K562 (cell line): ENCODE results near the gene UBE2D2. TPM values are rescaled to one million over a fixed set of nuclear protein-coding genes. Genes with fewer than 3 reads are reported as not detected.

Experiments
- ATAC-seq: fragments of 200-7000 bp; cut with Tn5 transposase; 3 replicates; pipeline ENCODE4 v1.9.1; 2020; ENCODE audit warnings: moderate library complexity
- BruUV-seq: library from RNA; stranded (reverse); fragments of 400-500 nt; replicated peaks from 2 replicates; lab custom pipeline; 2021; lab: Mats Ljungman, UMichigan
- CTCF ChIA-PET: fragments of 300-600 bp; formaldehyde crosslinking; extraction: SDS; loops from one replicate; lab custom pipeline; 2021; ENCODE audit warnings: low intra/inter-chr PET ratio; lab: Yijun Ruan, JAX
- POLR2A ChIA-PET: fragments of 300-600, 350-650 bp; sonication (Branson Sonifier 250); formaldehyde crosslinking; extraction: SDS; loops from one replicate; lab custom pipeline; 2021; ENCODE audit warnings: antibody characterized with exemption, inconsistent platforms; lab: Yijun Ruan, JAX
- DNase-seq, 4 experiments: peaks; one replicate each; pipeline versions ENCODE4 v3.0.0 to v3.0.0-alpha.2; 2011 to 2018; ENCODE audit warnings: low spot score in 3 of 4, mixed read lengths in 3 of 4; ENCODE audit errors: extremely low read depth in 1 of 4
- FAIRE-seq: peaks from 2 replicates; lab custom pipeline; 2011; peaks lifted over from hg19 to GRCh38; lab: Jason Lieb, UNC
- H2AFZ ChIP-seq: 2 replicates; pipeline ENCODE4 v1.6.0; 2011; ENCODE audit warnings: low read depth, low read length, control low read depth, inconsistent platforms
- H3K27ac ChIP-seq: fragments of 200-600 bp; 3 replicates; pipeline ENCODE4 v1.8.0; 2011; ENCODE audit warnings: low read depth, mild to moderate bottlenecking, control low read depth, inconsistent platforms, low read length, moderate library complexity, mixed read lengths; ENCODE audit errors: extremely low read depth
- H3K27me3 ChIP-seq, 2 experiments: fragments of 300-600 bp in 1 of 2; 2 replicates in 1 of 2; 3 replicates in 1 of 2; pipeline versions ENCODE4 v1.6.0 to v1.8.0; 2011; ENCODE audit warnings: inconsistent platforms in 2 of 2, low read length in 2 of 2, mild to moderate bottlenecking in 1 of 2, mixed read lengths in 1 of 2, moderate library complexity in 1 of 2; ENCODE audit not compliant: control insufficient read depth in 2 of 2, insufficient read depth in 2 of 2
- H3K36me3 ChIP-seq: fragments of 300-600 bp; 3 replicates; pipeline ENCODE4 v1.8.0; 2011; ENCODE audit warnings: mild to moderate bottlenecking, low read length, inconsistent platforms; ENCODE audit not compliant: control insufficient read depth, insufficient read depth
- H3K4me1 ChIP-seq, 2 experiments: fragments of 200-600 bp in 1 of 2; replicated peaks in 1 of 2; 2 replicates in 1 of 2; 3 replicates in 1 of 2; pipeline versions ENCODE4 v1.5.1 to v1.8.0; 2011; ENCODE audit warnings: inconsistent platforms in 2 of 2, low read length in 2 of 2, mild to moderate bottlenecking in 1 of 2, mixed read lengths in 1 of 2, moderate library complexity in 1 of 2; ENCODE audit not compliant: control insufficient read depth in 2 of 2, insufficient read depth in 2 of 2
- H3K4me2 ChIP-seq: 2 replicates; pipeline ENCODE4 v1.6.1; 2011; ENCODE audit warnings: low read length, control low read depth, inconsistent platforms, mixed read lengths; ENCODE audit not compliant: insufficient read depth
- H3K4me3 ChIP-seq: fragments of 200-600 bp; sonication (generic), shearing (Covaris generic); 2 replicates; pipeline ENCODE4 v1.5.1; 2016; ENCODE audit warnings: control low read depth, inconsistent platforms
- H3K79me2 ChIP-seq: fragments of 200-600 bp; 3 replicates; pipeline ENCODE4 v1.8.0; 2011; ENCODE audit warnings: low read length, inconsistent platforms; ENCODE audit not compliant: control insufficient read depth, insufficient read depth
- H3K9ac ChIP-seq, 2 experiments: 2 replicates each; pipeline versions ENCODE4 v1.6.0 to v1.6.1; 2011; ENCODE audit warnings: low read depth in 2 of 2, low read length in 2 of 2, control low read depth in 1 of 2, inconsistent platforms in 1 of 2, mild to moderate bottlenecking in 1 of 2, mixed read lengths in 1 of 2; ENCODE audit not compliant: insufficient read depth in 1 of 2
- H3K9me1 ChIP-seq: one replicate; pipeline ENCODE4 v1.6.0; 2011; ENCODE audit warnings: inconsistent platforms, mild to moderate bottlenecking, low read length, moderate library complexity; ENCODE audit not compliant: control insufficient read depth, insufficient read depth
- H3K9me3 ChIP-seq: replicated peaks from 2 replicates; pipeline ENCODE4 v1.5.1; 2011; ENCODE audit warnings: low read depth, low read length, inconsistent platforms; ENCODE audit not compliant: control insufficient read depth, insufficient read depth
- H4K20me1 ChIP-seq: replicated peaks from 2 replicates; pipeline ENCODE4 v1.6.1; 2011; ENCODE audit warnings: low read length, inconsistent platforms, mixed read lengths; ENCODE audit not compliant: control insufficient read depth, insufficient read depth
- BRD9 ChIP-seq: fragments of 450-650 bp; IDR thresholded peaks from 2 replicates; pipeline ENCODE4 v1.6.1; 2018; ENCODE audit warnings: low read depth; ENCODE audit not compliant: partially characterized antibody
- GABPA ChIP-seq: fragments of 200-800 bp; sonication (Bioruptor generic); conservative IDR thresholded peaks from 2 replicates; pipeline ENCODE4 v1.6.1; 2016; ENCODE audit warnings: low read depth, missing genetic modification characterization, missing compliant biosample characterization
- GMEB1 ChIP-seq: fragments of 250-450 bp; sonication (Bioruptor Pico); IDR thresholded peaks from 2 replicates; pipeline ENCODE4 v1.4.0; 2020; ENCODE audit warnings: mild to moderate bottlenecking
- HSF4 ChIP-seq: fragments of 250-450 bp; sonication (Bioruptor Pico); IDR thresholded peaks from 2 replicates; pipeline ENCODE4 v2.1.2; 2022; ENCODE audit warnings: mild to moderate bottlenecking, moderate library complexity, borderline replicate concordance
- JUNB ChIP-seq: fragments of 450-650 bp; formaldehyde crosslinking; conservative IDR thresholded peaks from 2 replicates; pipeline ENCODE4 v1.4.0; 2020; ENCODE audit warnings: mild to moderate bottlenecking
- MCM3 ChIP-seq: fragments of 450-650 bp; IDR thresholded peaks from 2 replicates; pipeline ENCODE4 v1.6.1; 2016
- PRMT5 ChIP-seq: sonication (generic); formaldehyde crosslinking; IDR thresholded peaks from 2 replicates; pipeline ENCODE4 v1.5.0; 2020; ENCODE audit warnings: missing genetic modification reagents
- PRPF4 ChIP-seq: fragments of 200-400 bp; formaldehyde crosslinking; IDR thresholded peaks from one replicate; pipeline ENCODE4 v1.6.1; 2017; ENCODE audit warnings: low read length, low read depth, mild to moderate bottlenecking; ENCODE audit not compliant: insufficient read depth, poor library complexity, severe bottlenecking
- RBM17 ChIP-seq: fragments of 200-400 bp; formaldehyde crosslinking; IDR thresholded peaks from 2 replicates; pipeline ENCODE4 v1.6.1; 2017; ENCODE audit warnings: low read depth, mild to moderate bottlenecking, low read length, borderline replicate concordance
- ZFPM2 ChIP-seq: fragments of 250-450 bp; sonication (Bioruptor Pico); IDR thresholded peaks from 2 replicates; pipeline ENCODE4 v1.5.1; 2022; ENCODE audit warnings: mild to moderate bottlenecking
- ZNF589 ChIP-seq: fragments of 200-800 bp; sonication (Bioruptor generic); IDR thresholded peaks from 2 replicates; pipeline ENCODE4 v1.6.1; 2016; ENCODE audit warnings: low read depth, missing genetic modification characterization, missing compliant biosample characterization
- ZNF655 ChIP-seq: fragments of 250-450 bp; sonication (Bioruptor Pico); IDR thresholded peaks from 2 replicates; pipeline ENCODE4 v1.5.0; 2021
- WGBS: fragments of 100-300 bp; shearing (Covaris generic); methylation state at CpG from one replicate; pipeline ENCODE4 v1.1.6; 2016; ENCODE audit warnings: low coverage, mixed read lengths; ENCODE audit not compliant: insufficient coverage; ENCODE audit errors: missing lambda C conversion rate; 5-methylcytosine and 5-hydroxymethylcytosine counted together
- in situ Hi-C: fragments of 300-500 bp; cut with MboI; formaldehyde crosslinking; loops from 4 replicates; pipeline ENCODE4 v1.15.0; 2018; ENCODE audit warnings: inconsistent platforms, mixed read lengths
- intact Hi-C: fragments of 100-400 bp; cut with micrococcal nuclease; formaldehyde crosslinking; loops from 2 replicates; pipeline ENCODE4 v1.14.2; 2022
- polyA plus RNA-seq, 8 experiments: library from polyadenylated mRNA; depleted of rRNA in 4 of 8; stranded (reverse) in 5 of 8; unstranded in 3 of 8; fragments of >200 nt; fragmentation: Nextera tagmentation in 2 of 8; fragmentation: Illumina TruSeq in 1 of 8; extraction: Ambion mirVana in 2 of 8; extraction: Trizol in 1 of 8; gene quantifications; 2 replicates each; pipeline versions ENCODE4 v1.2.1 to v1.2.3, GENCODE V29; 2011 to 2014; ENCODE audit warnings: inconsistent platforms in 1 of 8, missing spikeins in 1 of 8
- total RNA-seq, 7 experiments: library from RNA; depleted of rRNA in 6 of 7; stranded (reverse); fragments of >200 nt in 6 of 7; fragmentation: Illumina TruSeq in 2 of 7; extraction: Trizol in 2 of 7; gene quantifications; 2 replicates each; pipeline versions ENCODE4 v1.2.1 to v1.2.3, GENCODE V29; 2011 to 2021; ENCODE audit warnings: low replicate concordance in 1 of 7
- TF ChIP-seq, protein P1 (sequence below): IDR thresholded peaks from 2 replicates; pipeline ENCODE4 v1.6.1; 2011; ENCODE audit warnings: borderline replicate concordance, low read depth, mild to moderate bottlenecking, moderate library complexity, low read length; ENCODE audit not compliant: insufficient read depth, poor library complexity, severe bottlenecking
- TF ChIP-seq, protein P2 (sequence below), 2 experiments: fragments of 200-800 bp in 1 of 2; sonication (Bioruptor generic) in 1 of 2; sonication (generic) in 1 of 2; formaldehyde crosslinking in 1 of 2; IDR thresholded peaks in 1 of 2; conservative IDR thresholded peaks in 1 of 2; 2 replicates each; pipeline versions ENCODE4 v1.5.0 to v1.6.1; 2016 to 2020; ENCODE audit warnings: missing compliant biosample characterization in 1 of 2, missing genetic modification characterization in 1 of 2, missing genetic modification reagents in 1 of 2
- TF ChIP-seq, protein P3 (sequence below): sonication (generic); formaldehyde crosslinking; IDR thresholded peaks from 2 replicates; pipeline ENCODE4 v1.9.0; 2022; ENCODE audit warnings: mild to moderate bottlenecking, missing genetic modification reagents

The UBE2D2 gene
- total and polyA plus RNA-seq, 9 of the 15 experiments (the other 6 are each of a cell fraction or from before 2014, with no cell fraction given) = 53.6 to 198 (median 122) TPM

- no peak overlapping the region for H3K4me3 ChIP-seq
- in situ Hi-C loops = loop anchor here (5.0 to 10.0 kb wide), 2 partner anchors 128 to 220 kb away; no protein-coding TSS in a partner anchor
- H3K9me1 ChIP-seq = no peaks in the 10 kb centered on the region
- intact Hi-C loops = loop anchor here (5.0 to 10.0 kb wide), 2 partner anchors 208 to 330 kb away; no protein-coding TSS in a partner anchor
- no TSS peak for BruUV-seq
- H3K4me1 ChIP-seq = peaks cover 32 to 33% of the 10 kb centered on the region in 2 experiments
- peaks cover 16% of the 10 kb centered on the region for H3K36me3 ChIP-seq
- no peaks in the 10 kb centered on the region for H3K9me3 ChIP-seq
- 0 out of 2 replicates have a peak, but pooled peaks cover 3% of the 10 kb centered on the region for H4K20me1 ChIP-seq
- no peak for FAIRE-seq
- H3K27ac ChIP-seq = no peak overlapping the region
- no peak overlapping the region for H2AFZ ChIP-seq
- peaks cover 21% of the 10 kb centered on the region; the same call in 2 of the 3 replicates for H3K79me2 ChIP-seq
- H3K27me3 ChIP-seq = no peaks in the 10 kb centered on the region
- no peak overlapping the region for H3K4me2 ChIP-seq
- no peak for DNase-seq
- ChIA-PET POLR2A (interaction anchor here (0.6 to 4.8 kb wide), 11 partner anchors 8 to 131 kb away, joined by 3 to 63 read pairs (median 4); partner anchors contain the start of gene CXXC5), CTCF (interaction anchor here (0.7 to 4.0 kb wide), 4 partner anchors 117 to 210 kb away, joined by 3 to 81 read pairs (median 3); no protein-coding TSS in a partner anchor)
- 74% methylated on average over 3 of the region's 3 CpGs for WGBS
- no peak overlapping the region for H3K9ac ChIP-seq
- no peak for ATAC-seq
- no peak for TF ChIP-seq PRPF4
- TF ChIP-seq JUNB (CRISPR knock-in tag) = no peak
- TF ChIP-seq, protein P1, sequence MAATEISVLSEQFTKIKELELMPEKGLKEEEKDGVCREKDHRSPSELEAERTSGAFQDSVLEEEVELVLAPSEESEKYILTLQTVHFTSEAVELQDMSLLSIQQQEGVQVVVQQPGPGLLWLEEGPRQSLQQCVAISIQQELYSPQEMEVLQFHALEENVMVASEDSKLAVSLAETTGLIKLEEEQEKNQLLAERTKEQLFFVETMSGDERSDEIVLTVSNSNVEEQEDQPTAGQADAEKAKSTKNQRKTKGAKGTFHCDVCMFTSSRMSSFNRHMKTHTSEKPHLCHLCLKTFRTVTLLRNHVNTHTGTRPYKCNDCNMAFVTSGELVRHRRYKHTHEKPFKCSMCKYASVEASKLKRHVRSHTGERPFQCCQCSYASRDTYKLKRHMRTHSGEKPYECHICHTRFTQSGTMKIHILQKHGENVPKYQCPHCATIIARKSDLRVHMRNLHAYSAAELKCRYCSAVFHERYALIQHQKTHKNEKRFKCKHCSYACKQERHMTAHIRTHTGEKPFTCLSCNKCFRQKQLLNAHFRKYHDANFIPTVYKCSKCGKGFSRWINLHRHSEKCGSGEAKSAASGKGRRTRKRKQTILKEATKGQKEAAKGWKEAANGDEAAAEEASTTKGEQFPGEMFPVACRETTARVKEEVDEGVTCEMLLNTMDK = no peak
- TF ChIP-seq ZFPM2 (CRISPR knock-in tag) = no peak
- TF ChIP-seq, protein P2, sequence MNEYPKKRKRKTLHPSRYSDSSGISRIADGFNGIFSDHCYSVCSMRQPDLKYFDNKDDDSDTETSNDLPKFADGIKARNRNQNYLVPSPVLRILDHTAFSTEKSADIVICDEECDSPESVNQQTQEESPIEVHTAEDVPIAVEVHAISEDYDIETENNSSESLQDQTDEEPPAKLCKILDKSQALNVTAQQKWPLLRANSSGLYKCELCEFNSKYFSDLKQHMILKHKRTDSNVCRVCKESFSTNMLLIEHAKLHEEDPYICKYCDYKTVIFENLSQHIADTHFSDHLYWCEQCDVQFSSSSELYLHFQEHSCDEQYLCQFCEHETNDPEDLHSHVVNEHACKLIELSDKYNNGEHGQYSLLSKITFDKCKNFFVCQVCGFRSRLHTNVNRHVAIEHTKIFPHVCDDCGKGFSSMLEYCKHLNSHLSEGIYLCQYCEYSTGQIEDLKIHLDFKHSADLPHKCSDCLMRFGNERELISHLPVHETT (CRISPR knock-in tag; conservative IDR thresholded peaks at IDR 0.05 in 1 of 2, IDR thresholded peaks at IDR 0.05 in 1 of 2) = no peak
- TF ChIP-seq, protein P3, sequence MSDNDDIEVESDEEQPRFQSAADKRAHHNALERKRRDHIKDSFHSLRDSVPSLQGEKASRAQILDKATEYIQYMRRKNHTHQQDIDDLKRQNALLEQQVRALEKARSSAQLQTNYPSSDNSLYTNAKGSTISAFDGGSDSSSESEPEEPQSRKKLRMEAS (CRISPR knock-in tag) = no peak
- TF ChIP-seq HSF4 (CRISPR knock-in tag) = no peak
- no peak for TF ChIP-seq MCM3
- TF ChIP-seq PRMT5 (CRISPR knock-in tag) = no peak
- no peak for TF ChIP-seq GMEB1 (CRISPR knock-in tag)
- TF ChIP-seq ZNF655 (CRISPR knock-in tag) = no peak
- TF ChIP-seq ZNF589 (CRISPR knock-in tag) = no peak
- TF ChIP-seq GABPA (tag) = no peak
- TF ChIP-seq BRD9 = no peak
- no peak for TF ChIP-seq RBM17
Observed at GRCh38 chr5:139634541-139634940, 73.4 kb downstream of the UBE2D2 start.
